Adrenal gland (tissue), 5 donors: ENCODE data around the gene TRIOBP.

ENCODE experiments used
- POLR2A ChIP-seq, 2 donors: fragments of 450-650 bp; IDR thresholded peaks; one replicate each; pipeline ENCODE4 v1.6.1; 2017; ENCODE audit warnings: antibody characterized with exemption in 2 of 2, mild to moderate bottlenecking in 2 of 2, moderate library complexity in 1 of 2
- TF ChIP-seq, protein P1 (sequence below), 6 experiments: fragments of 450-650 bp in 4 of 6; fragments of 200-600 bp in 2 of 6; sonication (generic) in 1 of 6; IDR thresholded peaks; 1 replicate in 5 of 6; 2 replicates in 1 of 6; pipeline versions ENCODE4 v1.5.1 to v1.8.0; 2016 to 2021; ENCODE audit warnings: antibody characterized with exemption in 6 of 6, mild to moderate bottlenecking in 2 of 6, moderate library complexity in 1 of 6
- donor health status: DM: no; HTN: no; CAD: no.

GRCh38 chr22:37733625-37734401 lies 37.0 kb downstream of the TRIOBP start:
- TF ChIP-seq, protein P1, sequence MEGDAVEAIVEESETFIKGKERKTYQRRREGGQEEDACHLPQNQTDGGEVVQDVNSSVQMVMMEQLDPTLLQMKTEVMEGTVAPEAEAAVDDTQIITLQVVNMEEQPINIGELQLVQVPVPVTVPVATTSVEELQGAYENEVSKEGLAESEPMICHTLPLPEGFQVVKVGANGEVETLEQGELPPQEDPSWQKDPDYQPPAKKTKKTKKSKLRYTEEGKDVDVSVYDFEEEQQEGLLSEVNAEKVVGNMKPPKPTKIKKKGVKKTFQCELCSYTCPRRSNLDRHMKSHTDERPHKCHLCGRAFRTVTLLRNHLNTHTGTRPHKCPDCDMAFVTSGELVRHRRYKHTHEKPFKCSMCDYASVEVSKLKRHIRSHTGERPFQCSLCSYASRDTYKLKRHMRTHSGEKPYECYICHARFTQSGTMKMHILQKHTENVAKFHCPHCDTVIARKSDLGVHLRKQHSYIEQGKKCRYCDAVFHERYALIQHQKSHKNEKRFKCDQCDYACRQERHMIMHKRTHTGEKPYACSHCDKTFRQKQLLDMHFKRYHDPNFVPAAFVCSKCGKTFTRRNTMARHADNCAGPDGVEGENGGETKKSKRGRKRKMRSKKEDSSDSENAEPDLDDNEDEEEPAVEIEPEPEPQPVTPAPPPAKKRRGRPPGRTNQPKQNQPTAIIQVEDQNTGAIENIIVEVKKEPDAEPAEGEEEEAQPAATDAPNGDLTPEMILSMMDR (IDR thresholded peaks at IDR 0.05): no peak
- no peak for TF ChIP-seq POLR2A (IDR thresholded peaks at IDR 0.05)
